ENCODE results near the gene ANXA11. TPM values are rescaled to one million over a fixed set of nuclear protein-coding genes. Genes with fewer than 3 reads are reported as not detected.

ANXA11 gene
- total and polyA plus RNA-seq, 2 of the 4 experiments (the other 2 are of a cell fraction) = 39.4 to 109 TPM

DNA sequence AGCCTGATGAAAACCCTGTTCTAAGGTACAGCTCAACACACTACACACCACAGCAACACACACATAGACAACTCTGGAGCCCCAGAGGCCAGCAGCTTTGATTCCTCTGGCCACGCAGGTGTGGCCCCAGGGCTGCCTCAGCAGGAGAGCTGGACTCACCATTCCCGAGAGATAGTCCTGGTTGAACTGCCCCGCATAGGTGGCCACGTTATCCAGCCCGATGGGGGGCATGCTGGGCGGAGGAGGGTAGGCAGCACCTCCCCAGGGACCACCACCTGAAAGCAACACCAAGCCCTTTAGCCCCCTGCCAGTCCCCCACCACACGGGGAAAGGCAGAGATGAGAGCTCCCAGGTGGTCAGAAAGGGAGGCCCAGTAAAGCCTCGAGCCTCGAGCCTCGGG, 34.7 kb downstream of the ANXA11 start:
- peaks cover 35% of the 10 kb centered on the region for H4K20me1 ChIP-seq (ENCODE audit: insufficient read depth, low read length)
- intact Hi-C loops (cut with micrococcal nuclease) = no loop called here
- peaks cover 27% of the 10 kb centered on the region for H3K9me1 ChIP-seq (ENCODE audit: insufficient read depth, low read length)
- H3K9me3 ChIP-seq (ENCODE audit: control insufficient read depth, insufficient read depth, low read length) = no peaks in the 10 kb centered on the region
- H3K4me1 ChIP-seq (ENCODE audit: control insufficient read depth, insufficient read depth, low read length) = peaks cover 12% of the 10 kb centered on the region
- no peak overlapping the region for H2BK20ac ChIP-seq (ENCODE audit: low read depth, low read length)
- no peak overlapping the region for H2BK5ac ChIP-seq (ENCODE audit: low read depth, low read length, poor library complexity, severe bottlenecking)
- no peak overlapping the region for H3K56ac ChIP-seq (ENCODE audit: extremely low read depth, insufficient read depth, low read length)
- no peak overlapping the region for H3K14ac ChIP-seq (replicated peaks; ENCODE audit: low read depth, low read length)
- no peak overlapping the region for H2AFZ ChIP-seq (replicated peaks; ENCODE audit: low read length, poor library complexity)
- ChIA-PET CTCF (no interaction called here), POLR2A (ENCODE audit: unreplicated experiment) (no interaction called here)
- H2AK9ac ChIP-seq (replicated peaks; ENCODE audit: low read depth, low read length, poor library complexity) = no peak overlapping the region
- no peak overlapping the region for H3K27ac ChIP-seq (ENCODE audit: insufficient read depth, low read length)
- H4K8ac ChIP-seq (ENCODE audit: low read depth in 2 of 2, low read length in 2 of 2) = no peak overlapping the region
- H3K23ac ChIP-seq (ENCODE audit: low read depth, low read length) = no peak overlapping the region
- no peak overlapping the region for H2BK15ac ChIP-seq (ENCODE audit: low read depth, low read length)
- H4K5ac ChIP-seq (ENCODE audit: low read depth, low read length) = no peak overlapping the region
- no peak overlapping the region for H2AK5ac ChIP-seq (ENCODE audit: low read depth, low read length)
- H3K4me2 ChIP-seq (ENCODE audit: low read depth, low read length) = no peak overlapping the region
- dilution Hi-C loops (cut with HindIII; ENCODE audit: low sequenced_read_pairs, unreplicated experiment) = no loop called here
- BruUV-seq (replicated peaks) = no TSS peak
- in situ Hi-C loops (cut with MboI; ENCODE audit: low sequenced_read_pairs) = loop anchor here (25.0 kb wide), 1 partner anchor 292 kb away; the partner anchor contains the start of gene TSPAN14
- DNase-seq (no peak), ATAC-seq (ENCODE audit: low read depth) (no peak)
- H3K36me3 ChIP-seq (ENCODE audit: control insufficient read depth, insufficient read depth, low read length) = peaks cover 49% of the 10 kb centered on the region
- no peak overlapping the region for H4K91ac ChIP-seq (ENCODE audit: insufficient read depth, low read depth, low read length)
- H3K27me3 ChIP-seq (ENCODE audit: control insufficient read depth, insufficient read depth, low read length) = no peaks in the 10 kb centered on the region
- TF ChIP-seq MAZ (IDR thresholded peaks at IDR 0.05; ENCODE audit: borderline replicate concordance, low read depth, low read length) (no peak), RFX5 (IDR thresholded peaks at IDR 0.05; ENCODE audit: low read depth, low read length) (no peak), BHLHE40 (IDR thresholded peaks at IDR 0.05; ENCODE audit: low read depth, low read length) (no peak), SMC3 (IDR thresholded peaks at IDR 0.05; ENCODE audit: low read depth, low read length) (no peak), NFE2L2 (IDR thresholded peaks at IDR 0.05; ENCODE audit: low read depth, low read length) (no peak), FOS (IDR thresholded peaks at IDR 0.05; ENCODE audit: low read depth, low read length) (no peak), CHD1 (IDR thresholded peaks at IDR 0.05; ENCODE audit: low read depth, low read length) (no peak)
- TF ChIP-seq, protein P1, sequence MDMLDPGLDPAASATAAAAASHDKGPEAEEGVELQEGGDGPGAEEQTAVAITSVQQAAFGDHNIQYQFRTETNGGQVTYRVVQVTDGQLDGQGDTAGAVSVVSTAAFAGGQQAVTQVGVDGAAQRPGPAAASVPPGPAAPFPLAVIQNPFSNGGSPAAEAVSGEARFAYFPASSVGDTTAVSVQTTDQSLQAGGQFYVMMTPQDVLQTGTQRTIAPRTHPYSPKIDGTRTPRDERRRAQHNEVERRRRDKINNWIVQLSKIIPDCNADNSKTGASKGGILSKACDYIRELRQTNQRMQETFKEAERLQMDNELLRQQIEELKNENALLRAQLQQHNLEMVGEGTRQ (IDR thresholded peaks at IDR 0.05; ENCODE audit: low read depth, low read length) = no peak
- TF ChIP-seq, protein P2, sequence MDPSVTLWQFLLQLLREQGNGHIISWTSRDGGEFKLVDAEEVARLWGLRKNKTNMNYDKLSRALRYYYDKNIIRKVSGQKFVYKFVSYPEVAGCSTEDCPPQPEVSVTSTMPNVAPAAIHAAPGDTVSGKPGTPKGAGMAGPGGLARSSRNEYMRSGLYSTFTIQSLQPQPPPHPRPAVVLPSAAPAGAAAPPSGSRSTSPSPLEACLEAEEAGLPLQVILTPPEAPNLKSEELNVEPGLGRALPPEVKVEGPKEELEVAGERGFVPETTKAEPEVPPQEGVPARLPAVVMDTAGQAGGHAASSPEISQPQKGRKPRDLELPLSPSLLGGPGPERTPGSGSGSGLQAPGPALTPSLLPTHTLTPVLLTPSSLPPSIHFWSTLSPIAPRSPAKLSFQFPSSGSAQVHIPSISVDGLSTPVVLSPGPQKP (IDR thresholded peaks at IDR 0.05; ENCODE audit: borderline replicate concordance, low read depth, low read length) = no peak
- H3K9ac ChIP-seq (ENCODE audit: low read depth, low read length) = no peak overlapping the region
- no peak overlapping the region for H2BK120ac ChIP-seq (ENCODE audit: low read depth, low read length)
- no peak overlapping the region for H3K18ac ChIP-seq (ENCODE audit: low read depth, low read length)
- H3K4me3 ChIP-seq (ENCODE audit: insufficient read depth, low read depth, low read length) = no peak overlapping the region
- WGBS, 2 experiments (ENCODE audit: extremely low coverage in 2 of 2, insufficient read length in 1 of 2) = 92% methylated on average over 5 of the region's 10 CpGs; no CpG with 5 or more reads in 1 of the 2 experiments
- H3K79me1 ChIP-seq (ENCODE audit: low read depth in 1 of 2, low read length in 2 of 2) = peaks cover 25 to 97% of the 10 kb centered on the region in 2 experiments; a peak in 3 of 4 replicates
- H3K4ac ChIP-seq (ENCODE audit: low read depth, low read length) = no peak overlapping the region
